PC-9 (cell line): Measurements from ENCODE around the gene GDPD4. TPM values are rescaled to one million over a fixed set of nuclear protein-coding genes. Genes with fewer than 3 reads are reported as not detected.

Experiments used
- BruUV-seq: library from RNA; stranded (reverse); fragments of 400-500 nt; replicated peaks from 2 replicates; lab custom pipeline; 2021; lab: Mats Ljungman, UMichigan
- CTCF ChIA-PET: fragments of 300-600 bp; sonication (Branson Sonifier 250); formaldehyde crosslinking; loops from one replicate; lab custom pipeline; 2022; ENCODE audit warnings: antibody characterized with exemption; lab: Charles Lee
- POLR2A ChIA-PET: fragments of 300-600 bp; sonication (Branson Sonifier 250); formaldehyde crosslinking; loops from one replicate; lab custom pipeline; 2022; ENCODE audit warnings: antibody characterized with exemption; ENCODE audit not compliant: unreplicated experiment; lab: Charles Lee
- DNase-seq, 2 experiments: peaks; one replicate each; pipeline versions ENCODE4 v3.0.0 to v3.0.0-alpha.2; 2015 to 2022; ENCODE audit warnings: mixed read lengths in 1 of 2
- H2AFZ ChIP-seq: fragments of 200-600 bp; sonication (generic); 2 replicates; pipeline ENCODE4 v1.8.1; 2017; ENCODE audit warnings: antibody characterized with exemption
- H3F3A ChIP-seq: fragments of 200-600 bp; sonication (generic); 2 replicates; pipeline ENCODE4 v1.8.1; 2017; ENCODE audit warnings: antibody characterized with exemption, mild to moderate bottlenecking, low read depth; ENCODE audit not compliant: insufficient read depth
- H3K27ac ChIP-seq: fragments of 200-600 bp; sonication (generic); 2 replicates; pipeline ENCODE4 v1.6.1; 2016; ENCODE audit warnings: mixed run types
- H3K27me3 ChIP-seq: fragments of 200-600 bp; sonication (generic); 2 replicates; pipeline ENCODE4 v1.6.1; 2016; ENCODE audit warnings: low read depth, mixed run types; ENCODE audit not compliant: insufficient read depth
- H3K36me3 ChIP-seq: fragments of 200-600 bp; sonication (generic); 2 replicates; pipeline ENCODE4 v1.6.1; 2016; ENCODE audit warnings: low read depth, mixed run types
- H3K4me1 ChIP-seq: fragments of 200-600 bp; sonication (generic); replicated peaks from 2 replicates; pipeline ENCODE4 v1.6.1; 2016; ENCODE audit warnings: mixed run types; ENCODE audit not compliant: insufficient read depth
- H3K4me2 ChIP-seq: fragments of 200-600 bp; sonication (generic); 2 replicates; pipeline ENCODE4 v1.6.1; 2017; ENCODE audit warnings: mixed run types
- H3K4me3 ChIP-seq: fragments of 200-600 bp; sonication (generic); 2 replicates; pipeline ENCODE4 v1.6.1; 2016; ENCODE audit warnings: mixed run types
- H3K79me2 ChIP-seq: fragments of 200-600 bp; sonication (generic); 2 replicates; pipeline ENCODE4 v1.6.1; 2017; ENCODE audit warnings: low read depth, mixed run types
- H3K9me2 ChIP-seq: fragments of 200-600 bp; sonication (generic); 2 replicates; pipeline ENCODE4 v1.8.1; 2017; ENCODE audit warnings: mild to moderate bottlenecking; ENCODE audit not compliant: insufficient read depth
- H3K9me3 ChIP-seq: fragments of 200-600 bp; sonication (generic); 2 replicates; pipeline ENCODE4 v1.8.1; 2016; ENCODE audit warnings: low read depth; ENCODE audit not compliant: insufficient read depth
- H4K20me1 ChIP-seq: fragments of 200-600 bp; sonication (generic); 2 replicates; pipeline ENCODE4 v1.8.1; 2017; ENCODE audit not compliant: insufficient read depth
- EZH2 ChIP-seq: fragments of 200-600 bp; sonication (generic); IDR thresholded peaks from 2 replicates; pipeline ENCODE4 v1.8.0; 2017; ENCODE audit warnings: antibody characterized with exemption, low read depth
- intact Hi-C: fragments of 100-400 bp; cut with micrococcal nuclease; formaldehyde crosslinking; loops from one replicate; pipeline ENCODE4 v1.10.0; 2022; ENCODE audit not compliant: unreplicated experiment
- total RNA-seq: library from RNA; stranded (reverse); gene quantifications from 2 replicates; pipeline ENCODE4 v1.2.3, GENCODE V29; 2021
- TF ChIP-seq, protein P1 (sequence below): fragments of 200-600 bp; sonication (generic); conservative IDR thresholded peaks from 2 replicates; pipeline ENCODE4 v1.6.1; 2017; ENCODE audit warnings: mixed run types, antibody characterized with exemption, mild to moderate bottlenecking, moderate library complexity

GDPD4 gene
- total RNA-seq, 1 experiment from 2014 or later = not detected

GRCh38 chr11:77249427-77249826 lies 52.1 kb downstream of the GDPD4 start:
- H3K9me3 ChIP-seq = 0 out of 2 replicates have a peak, but pooled peaks cover 8% of the 10 kb centered on the region
- peak overlapping the region; percentile 9; the same call in 1 of the 2 replicates for H3K4me2 ChIP-seq
- peaks cover 21% of the 10 kb centered on the region for H3K4me1 ChIP-seq
- no peaks in the 10 kb centered on the region for H4K20me1 ChIP-seq
- no peak overlapping the region for H3K4me3 ChIP-seq
- H3K27me3 ChIP-seq = no peaks in the 10 kb centered on the region
- H3K27ac ChIP-seq = peak overlapping the region; percentile 15
- intact Hi-C loops = no loop called here
- no peaks in the 10 kb centered on the region for H3K9me2 ChIP-seq
- no peaks in the 10 kb centered on the region for H3K36me3 ChIP-seq
- peak; percentile 8 to 46 for DNase-seq
- CTCF ChIA-PET = no interaction called here
- BruUV-seq = no TSS peak
- peak overlapping the region; percentile 10; the same call in 1 of the 2 replicates for H2AFZ ChIP-seq
- POLR2A ChIA-PET = interaction anchor here (0.6 to 0.7 kb wide), 2 partner anchors 225 to 308 kb away, joined by 4 to 5 read pairs; no protein-coding TSS in a partner anchor
- TF ChIP-seq, protein P1, sequence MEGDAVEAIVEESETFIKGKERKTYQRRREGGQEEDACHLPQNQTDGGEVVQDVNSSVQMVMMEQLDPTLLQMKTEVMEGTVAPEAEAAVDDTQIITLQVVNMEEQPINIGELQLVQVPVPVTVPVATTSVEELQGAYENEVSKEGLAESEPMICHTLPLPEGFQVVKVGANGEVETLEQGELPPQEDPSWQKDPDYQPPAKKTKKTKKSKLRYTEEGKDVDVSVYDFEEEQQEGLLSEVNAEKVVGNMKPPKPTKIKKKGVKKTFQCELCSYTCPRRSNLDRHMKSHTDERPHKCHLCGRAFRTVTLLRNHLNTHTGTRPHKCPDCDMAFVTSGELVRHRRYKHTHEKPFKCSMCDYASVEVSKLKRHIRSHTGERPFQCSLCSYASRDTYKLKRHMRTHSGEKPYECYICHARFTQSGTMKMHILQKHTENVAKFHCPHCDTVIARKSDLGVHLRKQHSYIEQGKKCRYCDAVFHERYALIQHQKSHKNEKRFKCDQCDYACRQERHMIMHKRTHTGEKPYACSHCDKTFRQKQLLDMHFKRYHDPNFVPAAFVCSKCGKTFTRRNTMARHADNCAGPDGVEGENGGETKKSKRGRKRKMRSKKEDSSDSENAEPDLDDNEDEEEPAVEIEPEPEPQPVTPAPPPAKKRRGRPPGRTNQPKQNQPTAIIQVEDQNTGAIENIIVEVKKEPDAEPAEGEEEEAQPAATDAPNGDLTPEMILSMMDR = no peak
- no peak for TF ChIP-seq EZH2
- peaks cover 20% of the 10 kb centered on the region for H3F3A ChIP-seq
- no peaks in the 10 kb centered on the region for H3K79me2 ChIP-seq

GRCh38 chr11:77244277-77245027 lies 57.0 kb downstream of the GDPD4 start:
- peak; percentile 14 to 65 for DNase-seq
- Histone ChIP-seq H2AFZ (no peak overlapping the region; the same call in 1 of the 2 replicates), H3K27ac (peak overlapping the region; percentile 52), H4K20me1 (no peaks in the 10 kb centered on the region), H3K9me3 (peaks cover 7% of the 10 kb centered on the region; the same call in 1 of the 2 replicates), H3F3A (peaks cover 15% of the 10 kb centered on the region), H3K79me2 (no peaks in the 10 kb centered on the region), H3K9me2 (no peaks in the 10 kb centered on the region), H3K4me2 (peak overlapping the region; percentile 3; the same call in 1 of the 2 replicates), H3K4me3 (no peak overlapping the region), H3K27me3 (no peaks in the 10 kb centered on the region), H3K36me3 (no peaks in the 10 kb centered on the region), H3K4me1 (peaks cover 18% of the 10 kb centered on the region)
- intact Hi-C loops = no loop called here
- ChIA-PET CTCF (interaction anchor here (0.5 kb wide), 1 partner anchor 320 kb away, joined by 5 read pairs; no protein-coding TSS in a partner anchor), POLR2A (no interaction called here)
- no TSS peak for BruUV-seq
- TF ChIP-seq EZH2 = no peak
- TF ChIP-seq, protein P1 = no peak

DNA sequence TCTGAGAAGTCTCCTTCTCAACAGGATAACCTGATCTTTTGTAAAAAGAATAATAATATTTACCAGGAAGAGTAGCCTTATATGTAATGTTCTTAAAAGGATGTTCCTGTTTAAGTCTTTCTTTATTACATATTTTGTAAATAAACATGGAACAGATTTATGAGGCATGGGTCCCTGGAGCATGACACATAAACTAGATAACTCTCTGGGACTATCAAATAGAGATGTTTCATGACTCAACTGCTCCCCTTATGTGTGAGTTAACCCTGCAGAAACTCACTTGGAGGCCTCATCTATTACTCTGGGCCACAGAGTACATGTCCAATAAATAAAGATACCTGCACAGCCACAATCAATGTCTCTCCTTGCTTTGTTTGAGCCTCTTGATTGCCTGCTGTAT lies 64.6 kb downstream of the GDPD4 start:
- TF ChIP-seq, protein P1 = no peak
- TF ChIP-seq EZH2 = no peak
- Histone ChIP-seq H3K4me3 (no peak overlapping the region), H3K36me3 (no peaks in the 10 kb centered on the region), H4K20me1 (no peaks in the 10 kb centered on the region), H3K9me2 (no peaks in the 10 kb centered on the region), H3K4me2 (no peak overlapping the region), H3K79me2 (no peaks in the 10 kb centered on the region), H3K27me3 (no peaks in the 10 kb centered on the region), H3K27ac (no peak overlapping the region), H2AFZ (no peak overlapping the region), H3K9me3 (peaks cover 7% of the 10 kb centered on the region; the same call in 1 of the 2 replicates), H3F3A (no peaks in the 10 kb centered on the region), H3K4me1 (no peaks in the 10 kb centered on the region)
- POLR2A ChIA-PET = no interaction called here
- CTCF ChIA-PET = interaction anchor here (0.6 kb wide), 1 partner anchor 230 kb away, joined by 6 read pairs; no protein-coding TSS in a partner anchor
- no peak for DNase-seq
- intact Hi-C loops = no loop called here
- no TSS peak for BruUV-seq
